Measurements from ENCODE around the gene PDLIM5.
A peak's percentile ranks its signal among the peaks of the same experiment; 100 is the strongest.

PDLIM5 gene

DNA sequence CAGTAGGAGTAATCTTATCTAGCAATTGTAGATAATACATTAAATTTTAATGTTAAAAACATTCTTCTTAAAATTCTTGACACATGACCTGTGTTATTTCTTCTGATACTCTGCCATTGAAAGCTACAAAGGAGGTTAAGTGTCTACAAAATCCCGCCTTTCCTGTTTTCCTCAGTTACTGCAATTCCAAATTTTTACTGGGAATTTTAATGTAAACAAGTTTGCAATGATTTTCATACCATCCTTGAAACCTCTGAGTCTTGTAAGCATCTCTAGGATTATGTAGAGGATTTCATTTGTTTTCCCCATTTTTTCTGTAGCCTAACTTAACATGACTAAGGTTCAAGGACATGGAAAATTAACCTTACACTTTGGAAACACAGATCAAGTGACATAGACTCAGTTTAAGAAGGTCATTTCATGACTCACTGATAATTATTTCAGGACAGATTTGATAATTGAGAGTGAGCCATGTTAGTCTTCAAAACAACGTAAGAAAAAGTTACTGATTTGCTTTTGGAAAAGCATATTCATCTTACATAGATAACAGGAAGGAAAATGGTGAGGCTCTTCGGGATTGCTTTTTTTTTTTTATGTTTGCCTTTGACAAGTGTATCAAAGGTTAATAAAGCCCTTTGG, 39.6 kb upstream of the PDLIM5 start:
- Histone ChIP-seq H3K4me3 (ENCODE audit: low read length) (peak overlapping the region; percentile 61), H3K9ac (ENCODE audit: low read length) (peak overlapping the region; percentile 69), H3K36me3 (ENCODE audit: control insufficient read depth, insufficient read depth, low read length, severe bottlenecking) (no peaks in the 10 kb centered on the region), H3K27me3 (replicated peaks; ENCODE audit: control insufficient read depth, insufficient read depth, low read length) (no peaks in the 10 kb centered on the region), H3K4me1 (ENCODE audit: control insufficient read depth, insufficient read depth, low read length) (peaks cover 52% of the 10 kb centered on the region), H3K9me3 (ENCODE audit: control insufficient read depth, low read length) (peaks cover 3% of the 10 kb centered on the region)
- no peak for DNase-seq (ENCODE audit: low read depth)

GRCh38 chr4:94412658-94413038, 39.1 kb upstream of the PDLIM5 start:
- H3K4me1 ChIP-seq (ENCODE audit: control insufficient read depth, insufficient read depth, low read length), result peaks cover 52% of the 10 kb centered on the region
- H3K4me3 ChIP-seq (ENCODE audit: low read length), result peak overlapping the region; percentile 61
- DNase-seq (ENCODE audit: low read depth), result peak; percentile 71
- H3K36me3 ChIP-seq (ENCODE audit: control insufficient read depth, insufficient read depth, low read length, severe bottlenecking), result no peaks in the 10 kb centered on the region
- H3K9me3 ChIP-seq (ENCODE audit: control insufficient read depth, low read length), result peaks cover 4% of the 10 kb centered on the region
- no peaks in the 10 kb centered on the region for H3K27me3 ChIP-seq (replicated peaks; ENCODE audit: control insufficient read depth, insufficient read depth, low read length)
- peak overlapping the region; percentile 69 for H3K9ac ChIP-seq (ENCODE audit: low read length)

GRCh38 chr4:94413085-94413840, 38.5 kb upstream of the PDLIM5 start:
- DNase-seq (ENCODE audit: low read depth), result no peak
- Histone ChIP-seq H3K9me3 (ENCODE audit: control insufficient read depth, low read length) (peaks cover 4% of the 10 kb centered on the region), H3K9ac (ENCODE audit: low read length) (peak overlapping the region; percentile 69), H3K4me1 (ENCODE audit: control insufficient read depth, insufficient read depth, low read length) (peaks cover 46% of the 10 kb centered on the region), H3K27me3 (replicated peaks; ENCODE audit: control insufficient read depth, insufficient read depth, low read length) (no peaks in the 10 kb centered on the region), H3K36me3 (ENCODE audit: control insufficient read depth, insufficient read depth, low read length, severe bottlenecking) (no peaks in the 10 kb centered on the region), H3K4me3 (ENCODE audit: low read length) (peak overlapping the region; percentile 61)

DNA sequence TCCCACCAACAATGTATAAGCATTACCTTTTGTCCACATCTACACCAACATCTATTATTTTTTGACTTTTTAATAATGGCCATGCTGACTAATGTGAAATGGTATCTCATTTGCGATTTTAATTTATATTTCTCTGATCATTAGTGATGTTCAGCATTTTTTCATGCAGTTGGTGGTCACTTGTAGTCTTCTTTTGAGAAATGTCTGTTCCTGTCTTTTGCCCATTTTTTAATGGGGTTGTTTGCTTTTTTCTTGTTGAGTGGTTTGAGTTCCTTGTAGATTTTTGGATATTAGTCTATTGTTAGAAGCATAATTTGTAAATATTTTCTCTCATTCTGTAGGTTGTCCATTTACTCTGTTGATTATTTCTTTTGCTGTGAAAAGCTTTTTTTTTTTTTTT, 36.8 kb upstream of the PDLIM5 start:
- no peaks in the 10 kb centered on the region for H3K36me3 ChIP-seq (ENCODE audit: control insufficient read depth, insufficient read depth, low read length, severe bottlenecking)
- peaks cover 35% of the 10 kb centered on the region for H3K4me1 ChIP-seq (ENCODE audit: control insufficient read depth, insufficient read depth, low read length)
- H3K9ac ChIP-seq (ENCODE audit: low read length), result no peak overlapping the region
- H3K27me3 ChIP-seq (replicated peaks; ENCODE audit: control insufficient read depth, insufficient read depth, low read length), result no peaks in the 10 kb centered on the region
- no peak for DNase-seq (ENCODE audit: low read depth)
- H3K9me3 ChIP-seq (ENCODE audit: control insufficient read depth, low read length), result peaks cover 4% of the 10 kb centered on the region
- no peak overlapping the region for H3K4me3 ChIP-seq (ENCODE audit: low read length)

- Histone ChIP-seq H3K9me3 (ENCODE audit: control insufficient read depth, low read length) (peaks cover 4% of the 10 kb centered on the region), H3K4me1 (ENCODE audit: control insufficient read depth, insufficient read depth, low read length) (peaks cover 35% of the 10 kb centered on the region), H3K9ac (ENCODE audit: low read length) (no peak overlapping the region), H3K36me3 (ENCODE audit: control insufficient read depth, insufficient read depth, low read length, severe bottlenecking) (no peaks in the 10 kb centered on the region), H3K27me3 (replicated peaks; ENCODE audit: control insufficient read depth, insufficient read depth, low read length) (no peaks in the 10 kb centered on the region), H3K4me3 (ENCODE audit: low read length) (no peak overlapping the region)
- no peak for DNase-seq (ENCODE audit: low read depth)
Measured at GRCh38 chr4:94415448-94415847, 36.3 kb upstream of the PDLIM5 start.

GRCh38 chr4:94416335-94416734, 35.4 kb upstream of the PDLIM5 start:
- no peak for DNase-seq (ENCODE audit: low read depth)
- Histone ChIP-seq H3K4me3 (ENCODE audit: low read length) (no peak overlapping the region), H3K4me1 (ENCODE audit: control insufficient read depth, insufficient read depth, low read length) (peaks cover 37% of the 10 kb centered on the region), H3K9ac (ENCODE audit: low read length) (no peak overlapping the region), H3K27me3 (replicated peaks; ENCODE audit: control insufficient read depth, insufficient read depth, low read length) (no peaks in the 10 kb centered on the region), H3K36me3 (ENCODE audit: control insufficient read depth, insufficient read depth, low read length, severe bottlenecking) (no peaks in the 10 kb centered on the region), H3K9me3 (ENCODE audit: control insufficient read depth, low read length) (peaks cover 4% of the 10 kb centered on the region)

DNA sequence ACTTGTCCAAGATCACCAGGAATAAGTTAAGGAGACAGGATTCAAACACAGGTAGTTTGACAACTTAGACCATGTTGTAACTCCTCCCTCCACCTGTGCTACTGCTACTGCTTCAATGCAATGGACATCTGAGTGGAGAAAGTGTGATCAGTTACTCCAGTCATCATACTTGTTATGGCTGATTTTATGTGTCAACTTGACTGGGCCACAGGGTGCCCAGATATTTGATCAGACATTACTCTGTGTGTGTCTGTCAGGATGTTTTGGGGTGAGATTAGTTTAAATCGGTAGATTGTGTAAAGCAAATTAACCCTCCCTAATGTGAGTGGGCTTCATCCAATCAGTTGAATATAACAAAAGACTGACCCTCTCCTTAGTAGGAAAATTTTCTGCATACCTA, 34.8 kb upstream of the PDLIM5 start:
- Histone ChIP-seq H3K4me3 (ENCODE audit: low read length) (no peak overlapping the region), H3K9ac (ENCODE audit: low read length) (no peak overlapping the region), H3K9me3 (ENCODE audit: control insufficient read depth, low read length) (peaks cover 4% of the 10 kb centered on the region), H3K36me3 (ENCODE audit: control insufficient read depth, insufficient read depth, low read length, severe bottlenecking) (no peaks in the 10 kb centered on the region), H3K27me3 (replicated peaks; ENCODE audit: control insufficient read depth, insufficient read depth, low read length) (no peaks in the 10 kb centered on the region), H3K4me1 (ENCODE audit: control insufficient read depth, insufficient read depth, low read length) (peaks cover 34% of the 10 kb centered on the region)
- no peak for DNase-seq (ENCODE audit: low read depth)

DNA sequence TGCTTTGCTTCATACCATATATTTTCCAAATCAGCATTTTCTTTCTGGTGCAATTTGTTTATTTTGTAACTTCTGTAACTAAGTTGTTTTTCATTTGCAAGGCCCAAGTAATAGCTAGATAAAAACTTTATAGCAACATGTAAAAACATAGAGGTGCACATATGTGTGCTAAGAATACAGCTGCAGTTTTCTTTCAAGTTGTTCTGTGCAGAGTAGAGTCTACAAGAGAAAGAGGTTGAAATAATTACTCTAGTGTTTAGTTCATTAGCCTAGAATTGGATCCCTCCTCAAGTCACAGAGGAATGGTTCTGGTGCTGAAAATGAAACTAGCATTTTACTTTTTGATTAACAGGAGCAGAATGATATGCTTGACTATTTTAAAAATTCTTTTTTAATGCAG, 32.2 kb upstream of the PDLIM5 start:
- Histone ChIP-seq H3K9me3 (ENCODE audit: control insufficient read depth, low read length) (peaks cover 4% of the 10 kb centered on the region), H3K9ac (ENCODE audit: low read length) (no peak overlapping the region)

DNA sequence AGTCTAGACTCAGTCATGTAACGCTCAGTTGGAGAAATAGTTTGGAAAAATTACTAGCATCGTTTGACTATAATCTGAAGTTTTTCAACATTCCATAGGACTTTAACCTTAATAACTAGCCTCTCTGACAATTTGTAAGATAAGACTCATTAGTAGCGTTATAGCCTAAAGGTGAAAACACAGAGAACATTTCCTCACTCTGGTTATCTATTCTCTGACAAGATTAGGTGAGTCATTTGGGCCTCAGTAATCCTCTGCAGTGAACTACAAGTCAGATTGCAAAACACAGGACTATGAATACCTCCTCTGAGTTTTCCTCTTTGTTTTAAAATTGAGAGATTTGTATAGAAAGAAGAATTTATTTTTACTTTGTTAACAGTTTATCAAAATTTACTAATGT, 31.8 kb upstream of the PDLIM5 start:
- Histone ChIP-seq H3K36me3 (ENCODE audit: control insufficient read depth, insufficient read depth, low read length, severe bottlenecking) (no peaks in the 10 kb centered on the region), H3K4me1 (ENCODE audit: control insufficient read depth, insufficient read depth, low read length) (peaks cover 13% of the 10 kb centered on the region), H3K27me3 (replicated peaks; ENCODE audit: control insufficient read depth, insufficient read depth, low read length) (no peaks in the 10 kb centered on the region), H3K9me3 (ENCODE audit: control insufficient read depth, low read length) (peaks cover 4% of the 10 kb centered on the region), H3K9ac (ENCODE audit: low read length) (peak overlapping the region; percentile 4), H3K4me3 (ENCODE audit: low read length) (no peak overlapping the region)
- peak; percentile 77 for DNase-seq (ENCODE audit: low read depth)

More for the DNA sequence above, 32.2 kb upstream of the PDLIM5 start:
- Histone ChIP-seq H3K27me3 (replicated peaks; ENCODE audit: control insufficient read depth, insufficient read depth, low read length) (no peaks in the 10 kb centered on the region), H3K4me3 (ENCODE audit: low read length) (no peak overlapping the region), H3K36me3 (ENCODE audit: control insufficient read depth, insufficient read depth, low read length, severe bottlenecking) (no peaks in the 10 kb centered on the region), H3K4me1 (ENCODE audit: control insufficient read depth, insufficient read depth, low read length) (peaks cover 13% of the 10 kb centered on the region)
- DNase-seq (ENCODE audit: low read depth), result no peak

- Histone ChIP-seq H3K4me1 (ENCODE audit: control insufficient read depth, insufficient read depth, low read length) (peaks cover 13% of the 10 kb centered on the region), H3K9me3 (ENCODE audit: control insufficient read depth, low read length) (peaks cover 8% of the 10 kb centered on the region), H3K9ac (ENCODE audit: low read length) (peak overlapping the region; percentile 4), H3K27me3 (replicated peaks; ENCODE audit: control insufficient read depth, insufficient read depth, low read length) (no peaks in the 10 kb centered on the region), H3K36me3 (ENCODE audit: control insufficient read depth, insufficient read depth, low read length, severe bottlenecking) (no peaks in the 10 kb centered on the region), H3K4me3 (ENCODE audit: low read length) (no peak overlapping the region)
- DNase-seq (ENCODE audit: low read depth), result peak; percentile 17
Measured at GRCh38 chr4:94420356-94420755, 31.4 kb upstream of the PDLIM5 start.

GRCh38 chr4:94426783-94427182, 25.0 kb upstream of the PDLIM5 start:
- Histone ChIP-seq H3K9me3 (ENCODE audit: control insufficient read depth, low read length) (peaks cover 29% of the 10 kb centered on the region), H3K27me3 (replicated peaks; ENCODE audit: control insufficient read depth, insufficient read depth, low read length) (no peaks in the 10 kb centered on the region), H3K4me1 (ENCODE audit: control insufficient read depth, insufficient read depth, low read length) (no peaks in the 10 kb centered on the region), H3K9ac (ENCODE audit: low read length) (no peak overlapping the region), H3K4me3 (ENCODE audit: low read length) (no peak overlapping the region), H3K36me3 (ENCODE audit: control insufficient read depth, insufficient read depth, low read length, severe bottlenecking) (no peaks in the 10 kb centered on the region)
- DNase-seq (ENCODE audit: low read depth), result no peak
